SIG-M5 (cell line): ENCODE measurements around the gene SH3PXD2A.

Source experiments
- DNase-seq: peaks from one replicate; lab custom pipeline; 2025; lab: John Stamatoyannopoulos, UW

Gene SH3PXD2A

GRCh38 chr10:103603382-103603781, 252.0 kb downstream of the SH3PXD2A start:
- DNase-seq, result no peak

- DNase-seq, result no peak
Measured at GRCh38 chr10:103602852-103603155, 252.6 kb downstream of the SH3PXD2A start.

GRCh38 chr10:103602028-103602851, 253.1 kb downstream of the SH3PXD2A start:
- no peak for DNase-seq

GRCh38 chr10:103600956-103601569, 254.3 kb downstream of the SH3PXD2A start:
- DNase-seq, result no peak

GRCh38 chr10:103600325-103600724, 255.1 kb downstream of the SH3PXD2A start:
- no peak for DNase-seq

- no peak for DNase-seq
Measured at GRCh38 chr10:103599907-103600306, 255.5 kb downstream of the SH3PXD2A start.

- no peak for DNase-seq
Measured at GRCh38 chr10:103599211-103599610, 256.2 kb downstream of the SH3PXD2A start.

- no peak for DNase-seq
Measured at GRCh38 chr10:103598654-103599115, 256.7 kb downstream of the SH3PXD2A start.

GRCh38 chr10:103597003-103597402, 258.4 kb downstream of the SH3PXD2A start:
- DNase-seq, result no peak

- DNase-seq, result no peak
Measured at GRCh38 chr10:103595933-103596726, 259.2 kb downstream of the SH3PXD2A start.

- no peak for DNase-seq
Measured at GRCh38 chr10:103593022-103593570, 262.3 kb downstream of the SH3PXD2A start.

GRCh38 chr10:103592186-103593021, 263.0 kb downstream of the SH3PXD2A start:
- DNase-seq, result no peak

GRCh38 chr10:103590744-103591291, 264.6 kb downstream of the SH3PXD2A start:
- DNase-seq, result no peak

GRCh38 chr10:103590060-103590459, 265.3 kb downstream of the SH3PXD2A start:
- no peak for DNase-seq

GRCh38 chr10:103589074-103589630, 266.2 kb downstream of the SH3PXD2A start:
- DNase-seq, result no peak

GRCh38 chr10:103587073-103587472, 268.3 kb downstream of the SH3PXD2A start:
- DNase-seq, result no peak

GRCh38 chr10:103585011-103585405, 270.4 kb downstream of the SH3PXD2A start:
- no peak for DNase-seq

- no peak for DNase-seq
Measured at GRCh38 chr10:103584216-103585010, 271.0 kb downstream of the SH3PXD2A start.

GRCh38 chr10:103583871-103584215, 271.5 kb downstream of the SH3PXD2A start:
- DNase-seq, result no peak
